NCI-H146 treated with DMSO at 0.1 percent for 48 hours (cell line): ENCODE data around the gene SRGAP3.

Experiments used
- DNase-seq: peaks from one replicate; lab custom pipeline; 2025; ENCODE audit not compliant: unreplicated experiment; lab: John Stamatoyannopoulos, UW

SRGAP3 gene

GRCh38 chr3:8945890-8946600 lies 303.4 kb downstream of the SRGAP3 start:
- DNase-seq = no peak

- no peak for DNase-seq
These were observed 306.5 kb downstream of the SRGAP3 start for GRCh38 chr3:8942746-8943488.

DNA sequence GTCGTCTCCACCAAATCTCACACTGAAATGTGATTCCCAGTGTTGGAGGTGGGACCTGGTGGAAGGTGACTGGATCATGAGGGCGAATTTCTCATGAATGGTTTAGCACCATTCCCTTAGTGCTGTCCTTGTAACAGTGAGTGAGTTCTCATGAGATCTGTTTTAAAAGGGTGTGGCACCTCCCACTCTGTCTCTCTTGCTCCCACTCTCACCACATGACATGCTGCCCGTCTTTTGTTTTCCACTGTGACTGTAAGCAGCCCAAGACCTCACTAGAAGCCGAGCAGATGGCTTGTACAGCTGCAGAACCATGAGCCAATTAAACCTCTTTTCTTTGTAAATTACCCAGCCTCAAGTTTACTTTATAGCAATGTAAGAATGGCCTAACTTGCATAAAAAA lies 307.3 kb downstream of the SRGAP3 start:
- DNase-seq = no peak

DNA sequence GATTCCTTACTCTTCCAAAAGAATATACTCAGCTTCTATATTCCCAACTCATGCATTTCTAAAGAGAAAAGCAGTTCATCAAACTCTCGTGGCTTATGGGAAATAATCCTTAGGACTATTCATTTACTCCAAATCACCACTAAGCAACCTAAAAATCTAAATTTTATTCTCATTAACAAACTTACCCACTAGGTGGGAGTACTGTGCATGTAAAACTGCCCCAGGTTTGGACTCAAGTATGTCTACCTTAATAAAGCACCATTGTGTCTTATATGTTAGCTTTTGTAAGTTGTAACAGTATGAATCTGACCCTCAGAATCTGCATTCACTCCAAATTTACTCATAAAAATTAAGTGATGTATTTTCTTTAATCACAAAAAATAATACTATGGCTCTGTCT lies 311.4 kb downstream of the SRGAP3 start:
- DNase-seq = no peak

GRCh38 chr3:8937064-8938020 lies 312.1 kb downstream of the SRGAP3 start:
- DNase-seq = no peak

DNA sequence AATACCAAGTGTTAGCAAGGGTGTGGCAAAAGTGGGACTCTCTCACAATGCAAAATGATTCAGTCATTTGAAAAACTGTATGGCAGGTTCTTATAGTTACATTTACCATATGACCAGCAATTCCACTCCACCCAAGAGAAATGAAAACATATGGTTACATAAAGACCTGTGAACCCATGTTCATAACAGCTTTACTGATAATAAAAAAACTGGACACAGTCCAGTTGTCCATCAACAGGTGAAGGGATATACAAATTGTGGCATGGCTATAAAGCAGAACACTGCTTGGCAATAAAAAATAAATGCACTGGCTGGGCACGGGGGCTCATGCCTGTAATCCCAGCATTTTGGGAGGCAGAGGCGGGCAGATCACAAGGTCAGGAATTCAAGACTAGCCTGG lies 316.9 kb downstream of the SRGAP3 start:
- no peak for DNase-seq

DNA sequence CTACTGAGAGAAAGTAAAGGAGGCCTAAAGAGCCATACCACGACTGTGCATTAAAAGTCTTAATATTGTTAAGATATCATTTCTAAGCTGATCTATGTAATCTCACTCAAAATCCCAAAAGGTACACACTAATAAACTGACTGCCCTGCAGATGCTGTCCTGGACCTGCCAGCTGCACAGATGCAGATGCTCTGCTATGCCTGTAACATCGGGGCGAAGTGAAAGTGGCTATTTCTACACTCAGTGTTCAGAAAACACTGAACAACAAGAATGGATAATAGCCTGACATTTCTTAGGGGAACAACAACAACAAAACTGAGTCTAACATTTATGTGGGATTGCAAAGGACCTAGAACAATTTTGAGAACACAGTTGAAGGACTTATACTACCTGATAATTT lies 318.1 kb downstream of the SRGAP3 start:
- DNase-seq = no peak
